Stromal cell of bone marrow (primary cell): ENCODE data around the gene TECR.
"Not testable (repeated sequence)": the region's sequence is repeated elsewhere in the genome, so short reads cannot be mapped to it uniquely, and the experiment has no call there.

Experiments used
- DNase-seq: peaks from one replicate; pipeline ENCODE4 v3.0.0-alpha.2; 2012; ENCODE audit warnings: low read depth

The TECR gene

DNA sequence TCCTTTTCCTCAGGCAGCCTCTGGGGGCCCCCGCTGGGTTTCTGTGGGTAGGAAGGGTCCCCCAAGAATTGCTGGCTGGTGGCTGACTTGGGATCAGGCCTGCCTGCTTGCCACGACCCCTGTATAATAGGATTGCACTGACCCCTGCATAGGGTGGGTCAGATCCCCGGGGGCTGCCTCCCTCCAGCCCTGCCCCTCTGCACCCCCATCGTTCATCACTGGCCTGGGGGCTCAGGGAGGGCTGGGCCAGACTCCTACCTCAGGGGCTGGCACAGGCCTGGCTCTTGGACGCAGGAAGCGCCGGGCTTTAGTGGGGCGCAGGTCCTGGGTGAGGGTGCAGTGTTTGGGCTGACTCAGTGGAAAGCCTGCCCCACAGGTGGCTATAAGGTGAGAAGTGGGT, 31.9 kb downstream of the TECR start:
- DNase-seq = no peak

DNA sequence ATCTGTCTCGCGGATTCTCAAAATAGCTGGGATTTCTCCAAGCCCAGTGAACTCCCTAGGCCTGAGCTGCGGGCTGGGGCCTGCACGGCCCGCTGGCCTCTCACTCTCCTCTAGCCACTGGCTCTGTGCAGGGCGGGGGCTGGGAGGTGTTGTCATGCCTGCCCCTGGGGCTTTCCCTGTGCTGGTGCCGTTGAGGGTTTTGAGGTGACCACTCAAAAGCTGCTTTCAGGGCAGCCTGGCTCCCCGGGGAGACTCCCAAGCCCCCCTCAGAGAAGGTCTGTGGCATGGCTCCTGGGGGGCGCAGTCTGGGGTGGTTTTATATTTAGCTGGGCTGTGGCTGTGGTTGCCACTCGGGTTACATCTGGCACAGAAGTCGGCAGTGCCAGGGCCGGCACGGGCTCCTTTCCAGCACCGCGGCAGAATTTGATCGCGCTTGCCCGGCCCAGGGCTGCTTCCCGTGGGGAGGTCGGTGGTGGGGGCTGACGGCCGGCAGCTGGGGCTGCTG, 32.5 kb downstream of the TECR start:
- peak; percentile 63 for DNase-seq

DNA sequence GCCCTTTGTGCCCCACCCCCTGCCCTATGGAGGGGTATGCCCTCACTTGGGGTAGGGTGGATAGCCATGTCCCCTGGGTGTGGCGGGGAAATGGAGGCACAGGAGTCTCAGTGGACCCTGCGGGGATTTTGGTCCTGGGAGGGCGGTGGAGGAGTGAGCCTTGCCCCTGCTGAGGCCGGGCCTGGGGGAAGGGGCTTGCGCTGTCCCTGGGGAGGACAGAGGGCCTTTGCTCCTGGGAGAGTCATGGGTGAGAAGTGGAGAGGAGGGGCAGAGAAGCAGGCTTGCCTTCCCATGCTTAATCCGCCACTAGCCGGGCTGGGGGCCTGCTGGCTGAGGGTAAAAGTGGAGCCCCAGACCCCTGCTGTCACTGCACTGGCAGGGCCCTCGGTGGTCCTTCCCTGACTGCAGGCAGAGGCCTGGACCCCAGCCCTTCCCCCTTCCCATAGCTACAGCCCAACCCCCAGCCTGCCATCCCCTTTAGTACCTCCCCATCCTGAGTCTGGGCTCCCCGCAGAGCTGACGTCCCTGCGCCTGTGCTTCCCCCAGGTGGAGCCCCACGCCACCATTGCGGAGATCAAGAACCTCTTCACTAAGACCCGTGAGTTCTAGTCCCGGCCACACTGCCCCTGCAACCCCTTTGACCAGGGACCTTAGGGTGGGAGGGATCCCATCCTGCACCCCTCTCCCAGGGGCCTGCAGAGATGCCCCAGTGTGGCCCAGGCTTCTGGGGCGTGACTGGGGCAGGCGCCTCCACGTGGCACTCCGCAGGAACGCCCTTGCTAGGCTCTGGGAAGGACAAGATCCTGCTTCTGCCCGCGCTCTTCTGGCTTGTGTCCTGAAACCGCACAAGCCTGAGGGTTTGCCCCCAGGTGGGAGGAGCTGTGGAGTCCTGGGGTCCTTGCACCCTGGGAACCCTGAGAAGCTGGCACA, 33.5 kb downstream of the TECR start:
- no peak for DNase-seq

DNA sequence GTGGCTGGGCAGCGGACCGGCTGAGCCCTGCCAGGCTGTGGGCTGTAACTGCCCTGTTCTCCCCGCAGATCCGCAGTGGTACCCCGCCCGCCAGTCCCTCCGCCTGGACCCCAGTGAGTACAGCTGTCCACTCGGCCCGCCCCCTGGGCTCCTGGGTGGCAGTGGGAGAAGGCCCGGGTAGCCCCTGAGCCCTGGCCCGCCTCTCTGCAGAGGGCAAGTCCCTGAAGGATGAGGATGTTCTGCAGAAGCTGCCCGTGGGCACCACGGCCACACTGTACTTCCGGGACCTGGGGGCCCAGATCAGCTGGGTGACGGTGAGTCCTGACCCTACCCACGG, 34.2 kb downstream of the TECR start:
- DNase-seq = no peak

DNA sequence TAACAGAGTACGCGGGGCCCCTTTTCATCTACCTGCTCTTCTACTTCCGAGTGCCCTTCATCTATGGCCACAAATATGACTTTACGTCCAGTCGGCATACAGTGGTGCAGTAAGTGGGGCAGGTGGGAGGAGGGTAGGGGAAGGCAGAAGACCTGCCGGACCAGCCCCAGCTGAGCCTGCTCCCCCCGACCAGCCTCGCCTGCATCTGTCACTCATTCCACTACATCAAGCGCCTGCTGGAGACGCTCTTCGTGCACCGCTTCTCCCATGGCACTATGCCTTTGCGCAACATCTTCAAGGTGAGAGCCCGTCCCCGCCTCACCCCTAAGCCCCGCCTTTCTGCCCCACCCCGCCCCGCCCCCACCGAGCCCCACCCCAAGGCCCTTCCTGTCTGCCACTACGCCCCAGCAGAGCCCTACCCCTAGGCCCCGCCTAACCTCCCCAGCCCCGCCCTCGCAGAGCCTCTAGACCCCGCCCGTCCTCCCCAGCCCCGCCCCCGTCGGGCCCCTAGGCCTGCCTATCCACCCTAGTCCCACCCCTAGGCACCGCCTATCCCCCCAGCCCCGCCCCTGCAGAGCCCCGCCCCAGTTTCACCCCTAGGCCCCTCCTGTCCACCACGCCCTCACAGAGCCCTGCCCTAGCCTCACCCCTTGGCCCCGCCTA, 34.7 kb downstream of the TECR start:
- DNase-seq = no peak

DNA sequence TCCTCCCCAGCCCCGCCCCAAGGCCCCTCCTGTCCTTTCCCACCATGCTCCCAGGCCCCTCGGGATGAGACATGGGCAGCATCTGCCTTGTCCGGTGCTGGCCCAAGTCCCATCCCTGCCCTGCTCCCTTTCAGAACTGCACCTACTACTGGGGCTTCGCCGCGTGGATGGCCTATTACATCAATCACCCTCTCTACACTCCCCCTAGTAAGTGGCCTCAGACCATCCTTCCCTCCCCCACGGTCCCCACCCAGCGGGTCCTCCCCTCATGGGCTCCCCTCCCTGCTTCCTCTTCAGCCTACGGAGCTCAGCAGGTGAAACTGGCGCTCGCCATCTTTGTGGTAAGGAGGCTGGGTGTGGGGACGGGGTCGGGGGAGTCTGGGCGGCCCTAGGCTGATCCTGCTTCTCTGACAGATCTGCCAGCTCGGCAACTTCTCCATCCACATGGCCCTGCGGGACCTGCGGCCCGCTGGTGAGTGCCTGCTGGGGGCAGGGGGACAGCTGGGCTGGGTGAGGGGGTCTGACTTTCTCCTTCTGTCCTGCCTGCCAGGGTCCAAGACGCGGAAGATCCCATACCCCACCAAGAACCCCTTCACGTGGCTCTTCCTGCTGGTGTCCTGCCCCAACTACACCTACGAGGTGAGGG, 35.4 kb downstream of the TECR start:
- DNase-seq = not testable (repeated sequence)

DNA sequence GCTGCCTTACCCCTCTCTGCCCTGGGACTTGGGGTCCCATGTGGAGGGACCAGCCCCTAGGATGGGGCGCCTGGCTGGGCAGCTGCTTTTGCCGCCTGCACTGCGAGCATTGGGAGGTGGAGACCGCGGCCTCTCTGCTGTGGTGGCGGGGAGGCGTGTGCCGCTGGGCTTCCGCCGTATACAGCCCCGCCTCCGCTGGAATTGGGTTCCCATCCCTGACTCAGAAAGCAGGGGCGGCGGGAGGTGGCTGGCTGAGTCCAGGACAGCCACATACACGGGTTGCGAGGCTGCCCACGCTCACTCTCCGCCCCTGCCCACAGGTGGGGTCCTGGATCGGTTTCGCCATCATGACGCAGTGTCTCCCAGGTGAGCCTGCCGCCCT, 35.9 kb downstream of the TECR start:
- no peak for DNase-seq

DNA sequence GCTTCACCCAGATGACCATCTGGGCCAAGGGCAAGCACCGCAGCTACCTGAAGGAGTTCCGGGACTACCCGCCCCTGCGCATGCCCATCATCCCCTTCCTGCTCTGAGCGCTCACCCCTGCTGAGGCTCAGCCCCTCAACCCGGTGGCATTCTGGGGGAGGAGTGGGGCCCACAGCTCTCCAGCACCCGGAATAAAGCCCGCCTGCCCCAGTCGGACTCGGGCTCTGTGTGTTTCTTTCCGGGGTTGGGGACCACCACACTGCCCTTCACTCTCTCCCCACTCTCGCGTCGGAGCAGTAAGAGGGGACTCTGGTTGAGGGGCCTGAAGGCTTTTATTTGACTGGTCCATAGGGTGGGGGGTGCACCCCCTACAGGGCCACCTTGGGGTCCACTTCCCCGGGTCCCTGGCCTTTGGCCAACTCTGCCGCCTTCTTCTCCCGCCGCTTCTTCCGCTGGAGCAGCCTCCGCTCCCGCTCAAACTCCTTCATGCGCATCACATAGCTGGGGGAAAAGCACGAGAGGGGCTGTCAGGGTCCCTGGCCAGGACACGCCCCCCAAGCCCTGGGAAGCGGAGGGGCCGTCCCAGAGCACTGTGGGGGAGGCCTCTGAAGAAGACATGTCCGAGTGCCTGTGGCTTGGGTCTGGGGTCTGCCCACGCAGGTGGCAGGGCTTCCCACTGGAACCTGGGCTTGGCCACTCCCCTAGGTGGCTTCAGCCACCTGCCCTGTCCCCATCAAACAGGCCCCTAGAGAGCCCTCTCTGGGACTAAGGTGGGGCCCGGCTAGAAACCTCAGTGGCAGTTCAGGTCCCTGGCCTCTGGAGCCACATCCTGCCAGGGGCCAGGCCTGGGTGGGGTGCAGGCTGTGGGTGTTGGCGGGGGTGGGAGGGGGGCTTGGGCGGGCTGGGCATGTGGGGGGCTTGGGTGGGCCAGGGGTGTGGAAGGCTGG, 36.6 kb downstream of the TECR start:
- DNase-seq = no peak

DNA sequence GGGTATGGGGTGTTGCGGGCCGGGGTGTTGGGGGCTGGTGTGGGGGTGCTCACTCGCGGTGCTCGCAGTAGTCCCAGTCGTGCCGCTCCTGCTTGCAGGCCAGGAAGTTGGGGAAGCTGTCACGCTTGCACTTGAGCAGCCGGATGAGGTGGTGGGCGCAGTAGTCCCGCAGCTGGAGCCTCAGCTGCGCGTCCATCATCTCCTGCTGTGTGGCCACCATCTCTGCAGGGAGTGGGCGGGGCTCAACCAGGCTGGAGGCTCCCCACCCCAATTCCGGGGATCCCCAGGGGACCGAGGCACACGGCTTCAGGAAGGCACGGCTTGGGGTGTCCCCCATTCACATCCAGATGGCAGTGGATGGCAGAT, 37.3 kb downstream of the TECR start:
- no peak for DNase-seq

DNA sequence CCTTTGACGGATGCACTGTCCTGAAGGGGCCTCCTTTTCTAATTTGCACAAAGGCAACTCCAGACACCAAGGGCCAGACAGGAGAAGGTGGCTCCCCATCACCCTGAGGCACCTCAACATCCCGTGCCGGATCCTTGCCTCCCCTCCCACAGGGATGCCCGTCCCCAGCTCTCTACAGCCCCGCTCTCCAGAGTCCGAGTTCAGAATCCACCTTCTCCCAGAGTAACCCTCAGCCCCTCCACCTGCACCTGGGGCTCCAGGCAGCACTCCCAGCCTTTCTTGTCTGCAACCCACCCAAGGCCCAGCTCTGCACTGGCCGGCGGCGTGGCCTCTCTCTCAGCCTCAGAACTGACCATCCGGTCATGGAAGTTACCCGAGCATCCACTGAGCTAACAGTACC, 37.7 kb downstream of the TECR start:
- no peak for DNase-seq

DNA sequence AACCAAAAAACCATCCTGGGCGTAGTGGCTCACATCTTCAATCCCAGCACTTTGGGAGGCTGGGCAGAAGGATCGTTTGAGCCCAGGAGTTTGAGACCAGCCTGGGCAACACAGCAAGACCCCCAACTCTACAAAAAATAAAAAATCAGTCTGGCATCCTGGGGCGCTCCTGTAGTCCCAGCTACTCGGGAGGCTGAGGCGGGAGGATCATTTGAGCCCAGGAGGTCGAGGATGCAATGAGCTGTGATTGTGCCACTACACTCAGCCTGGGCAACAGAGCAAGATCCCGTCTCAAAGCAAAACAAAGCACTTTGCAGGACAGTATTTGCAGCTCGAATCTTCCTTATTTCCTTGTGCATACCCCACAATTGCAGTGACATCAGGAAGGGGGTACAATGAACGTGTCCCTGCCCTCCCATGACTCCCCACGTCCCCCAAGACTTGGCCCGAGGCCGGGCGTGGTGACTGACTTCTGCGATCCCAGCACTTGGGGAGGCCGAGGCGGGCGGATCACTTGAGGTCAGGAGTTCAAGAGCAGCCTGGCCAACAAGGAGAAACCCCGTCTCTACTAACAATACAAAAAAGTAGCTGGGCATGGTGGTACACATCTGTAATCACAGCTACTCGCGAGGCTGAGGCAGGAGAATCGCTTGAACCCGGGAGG, 41.6 kb downstream of the TECR start:
- no peak for DNase-seq

DNA sequence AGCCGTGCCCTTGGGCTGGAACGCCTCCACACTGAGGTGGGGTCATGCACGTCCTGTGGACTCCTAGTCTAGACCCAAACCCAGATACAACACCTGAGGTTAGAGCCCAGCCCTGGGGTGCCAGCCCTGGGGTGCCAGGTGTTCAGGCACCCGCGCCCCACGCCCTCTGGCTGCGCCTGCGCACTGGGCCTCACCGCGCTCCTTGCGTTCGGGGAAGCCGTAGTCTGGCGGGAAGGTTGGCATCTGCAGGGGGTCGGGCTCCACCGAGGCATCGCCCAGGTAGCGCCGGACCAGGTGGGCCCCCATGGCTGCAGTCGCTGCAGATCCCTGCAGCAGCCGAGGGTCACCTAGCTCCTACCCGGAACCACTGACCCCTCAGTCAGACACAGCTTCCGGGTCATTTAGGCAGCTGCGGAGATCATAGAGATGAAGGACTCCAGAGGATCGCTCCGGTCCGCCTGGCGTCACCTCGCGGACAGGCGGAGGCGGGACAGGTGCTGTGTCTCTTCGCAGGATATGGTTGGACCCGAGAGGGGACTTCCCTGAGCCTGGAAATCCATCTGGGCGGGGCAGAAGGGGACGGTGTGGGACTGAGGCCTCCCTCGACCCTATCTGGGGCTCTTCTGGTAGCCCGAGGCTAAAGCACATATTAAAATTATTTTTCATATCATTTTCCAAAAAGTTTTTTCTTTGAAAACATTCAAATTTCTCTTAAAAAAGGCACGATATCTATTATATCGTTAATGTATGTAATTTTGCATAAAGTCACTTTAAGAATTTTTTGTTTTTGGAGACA, 42.5 kb downstream of the TECR start, which contains the start of gene NDUFB7:
TSS of gene NDUFB7 (minus strand) at position 372 of the 796 bp plus-strand sequence. CDS start at position 306, 66 bp downstream.
- peak; percentile 88 for DNase-seq

DNA sequence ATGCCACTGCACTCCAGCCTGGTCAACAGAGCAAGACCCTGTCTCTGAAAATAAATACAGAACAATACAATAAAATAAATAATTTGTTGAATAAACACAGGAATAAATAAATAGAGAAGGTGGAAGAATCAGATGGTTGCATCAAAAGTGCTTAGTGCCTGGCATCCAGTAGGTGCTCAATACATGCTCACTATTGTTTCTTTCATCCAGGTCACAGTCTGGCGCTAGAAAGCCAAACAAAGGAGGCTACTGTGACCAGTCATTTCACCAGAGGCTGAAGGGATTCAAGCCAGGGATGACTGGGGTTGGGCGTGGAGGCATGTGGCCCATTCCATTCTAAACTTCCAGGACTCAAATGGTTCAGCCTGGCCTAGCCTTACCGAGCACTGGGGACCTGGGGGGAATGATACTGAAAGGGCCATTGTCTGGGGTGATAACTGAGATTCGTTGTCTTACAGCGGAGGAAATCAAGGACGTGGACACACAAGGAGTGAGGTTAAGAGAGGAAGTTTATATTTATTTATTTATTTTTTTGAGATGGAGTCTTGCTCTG, 46.1 kb downstream of the TECR start:
- no peak for DNase-seq

DNA sequence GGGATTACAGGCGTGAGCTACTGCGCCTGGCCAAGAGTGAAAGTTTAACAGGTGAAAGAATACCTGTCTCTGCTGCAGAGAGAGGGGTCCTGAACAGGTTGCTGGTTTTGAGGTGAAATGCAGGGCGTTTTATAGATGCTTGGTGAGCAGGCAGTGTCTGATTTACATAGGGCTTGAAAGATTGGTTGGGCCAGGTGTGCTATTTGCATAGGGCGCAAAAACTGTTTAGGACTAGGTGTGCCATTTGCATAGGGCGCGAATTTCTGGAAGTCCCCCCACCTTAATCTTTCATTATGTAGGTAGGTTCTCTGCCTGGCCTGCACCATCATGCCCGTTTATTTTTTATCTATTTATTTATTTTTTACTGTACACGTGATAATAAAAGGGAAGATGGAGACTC, 47.0 kb downstream of the TECR start:
- no peak for DNase-seq

DNA sequence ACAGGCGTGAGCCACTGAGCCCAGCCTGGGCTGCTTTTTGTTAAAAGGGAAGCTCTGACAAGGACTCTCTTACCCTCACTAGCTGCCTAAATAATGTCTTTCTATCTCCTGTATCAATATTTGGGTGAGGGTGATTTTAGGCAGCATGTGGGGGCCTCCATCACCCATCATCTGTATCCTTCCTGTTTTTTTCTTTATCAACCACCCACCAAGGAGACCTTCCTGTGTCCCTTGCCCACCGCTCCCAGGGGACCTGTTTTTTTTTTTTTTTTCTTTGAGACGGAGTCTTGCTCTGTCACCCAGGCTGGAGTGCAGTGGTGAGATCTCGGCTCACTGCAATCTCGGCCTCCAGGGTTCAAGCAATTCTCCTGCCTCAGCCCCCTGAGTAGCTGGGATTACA, 47.9 kb downstream of the TECR start:
- no peak for DNase-seq

DNA sequence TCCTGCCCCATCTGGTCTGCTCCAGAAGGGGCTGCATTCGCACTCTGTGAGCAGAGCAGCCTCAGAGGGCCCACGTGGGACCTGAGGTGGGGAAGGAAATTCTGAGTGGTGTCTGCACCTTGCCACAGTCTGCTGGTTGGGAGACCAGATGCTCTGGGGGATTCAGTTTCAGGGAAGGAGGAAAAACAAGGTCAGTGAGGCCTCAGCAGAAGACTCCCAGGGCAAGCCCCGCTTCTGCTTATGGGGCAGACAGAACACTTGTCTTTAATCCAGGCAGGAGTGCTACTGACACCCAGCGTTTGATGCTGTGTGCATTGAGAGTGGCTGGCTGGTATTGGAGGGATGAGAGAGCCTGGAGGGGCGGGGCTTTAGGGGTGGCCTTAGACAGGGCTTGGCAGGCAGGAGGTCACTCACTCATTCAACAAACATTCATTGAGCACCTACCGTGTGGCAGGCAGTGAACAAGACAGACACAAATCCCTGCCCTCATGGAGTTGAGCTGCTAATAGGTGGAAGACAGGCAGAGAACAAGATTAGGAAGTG, 48.6 kb downstream of the TECR start:
- DNase-seq = no peak

DNA sequence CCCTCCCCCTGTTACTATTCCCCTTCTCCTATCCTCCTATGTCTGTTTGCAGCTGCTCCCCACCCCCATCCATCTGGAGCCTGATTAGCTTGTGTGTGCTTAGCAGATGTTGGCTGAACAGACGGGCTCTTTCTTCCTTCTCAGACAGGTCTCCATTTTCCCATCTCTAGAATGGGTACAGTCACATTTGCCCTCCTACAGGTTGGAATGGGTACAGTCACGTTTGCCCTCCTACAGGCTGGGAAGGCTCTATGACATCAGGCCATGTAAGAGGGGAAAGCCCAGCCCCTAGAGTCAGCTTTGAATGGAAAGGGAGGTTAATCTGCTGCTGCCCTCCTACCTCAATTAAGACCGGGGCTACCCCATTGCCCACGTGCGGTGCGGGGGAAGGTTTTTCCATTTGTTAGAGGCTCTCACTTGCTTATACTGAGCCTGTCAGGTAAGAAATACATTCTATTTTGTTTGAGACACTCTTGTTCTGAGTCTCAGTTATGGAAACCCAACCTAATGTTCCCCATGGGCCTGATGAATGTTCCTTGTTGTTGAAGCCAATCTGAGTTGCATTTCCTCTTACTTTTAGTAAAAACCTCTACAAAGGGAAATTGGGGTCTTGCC, 51.3 kb downstream of the TECR start:
- no peak for DNase-seq

DNA sequence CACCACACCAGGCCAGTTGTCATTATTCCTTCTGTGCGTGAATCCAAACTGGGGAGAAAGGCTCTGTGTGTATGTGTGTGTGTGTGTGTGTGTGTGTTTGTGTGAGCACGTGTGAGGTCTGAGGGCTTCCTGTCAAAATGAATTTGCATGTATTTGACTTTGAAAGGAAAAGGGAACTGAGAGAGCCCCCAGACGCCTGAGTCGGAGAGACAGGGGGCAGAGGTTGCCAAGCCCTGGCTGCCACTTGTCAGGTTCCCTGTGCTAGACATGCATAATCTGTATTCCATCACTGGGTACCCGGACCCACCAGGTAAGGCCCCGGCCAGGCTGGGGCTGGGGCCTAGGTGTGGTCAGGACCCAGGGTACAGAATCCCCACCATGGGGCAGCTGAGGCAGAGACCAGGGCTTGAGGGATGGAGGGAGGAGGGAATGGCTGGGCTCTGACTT, 53.5 kb downstream of the TECR start, which contains the start of gene CLEC17A:
TSS of gene CLEC17A (plus strand) at position 191 of the 447 bp plus-strand sequence. CDS start at position 268, 77 bp downstream.
- no peak for DNase-seq

DNA sequence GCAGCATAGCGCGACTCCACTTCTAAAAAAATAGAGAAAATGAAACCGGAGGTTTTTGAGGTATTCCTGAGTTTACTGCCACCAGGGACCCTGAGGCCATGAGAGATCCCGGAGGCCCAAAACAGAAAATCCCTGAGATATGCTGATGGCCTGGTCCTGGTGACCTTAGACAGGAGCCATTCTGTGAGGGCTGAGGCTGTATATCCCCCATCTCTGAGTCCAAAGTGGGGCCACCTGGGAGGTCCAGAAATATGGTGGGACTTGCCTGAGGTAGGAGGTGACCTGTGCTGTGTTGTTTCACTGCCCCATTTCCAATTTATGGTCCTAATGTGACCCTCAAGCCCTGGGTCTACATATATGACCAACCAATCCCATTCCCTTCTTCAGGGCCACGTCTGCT, 55.0 kb downstream of the TECR start:
- not testable (repeated sequence) for DNase-seq
